ENCODE results near the gene PEX6. TPM values are rescaled to one million over a fixed set of nuclear protein-coding genes. Genes with fewer than 3 reads are reported as not detected.

Gene PEX6
- total and polyA plus RNA-seq, 2 of the 13 experiments (the other 11 are each of a cell fraction or from before 2014, with no cell fraction given) = 5.1 to 6.7 TPM

GRCh38 chr6:42984924-42985475, 6.0 kb upstream of the PEX6 start (continued):
- no peak for TF ChIP-seq HINFP (CRISPR knock-in tag; IDR thresholded peaks at IDR 0.05; ENCODE audit: low read depth)
- TF ChIP-seq ZNF317 (CRISPR knock-in tag; IDR thresholded peaks at IDR 0.05) = no peak
- no peak for TF ChIP-seq ZBTB8A (CRISPR knock-in tag; IDR thresholded peaks at IDR 0.05; ENCODE audit: borderline replicate concordance, low read depth)
- peak; percentile 94 for TF ChIP-seq KDM1A (CRISPR knock-in tag; IDR thresholded peaks at IDR 0.05)
- TF ChIP-seq GTF3A (CRISPR knock-in tag; conservative IDR thresholded peaks at IDR 0.05) = no peak
- 0 out of 2 replicates have a peak, but pooled peaks have one; percentile 11 for TF ChIP-seq THAP9 (CRISPR knock-in tag; IDR thresholded peaks at IDR 0.05; ENCODE audit: borderline replicate concordance)
- TF ChIP-seq ZNF768 (CRISPR knock-in tag; IDR thresholded peaks at IDR 0.05) = peak; percentile 95
- TF ChIP-seq SP1 (IDR thresholded peaks at IDR 0.05) = no peak
- TF ChIP-seq SP1 (CRISPR knock-in tag; IDR thresholded peaks at IDR 0.05) = no peak
- TF ChIP-seq RBAK (CRISPR knock-in tag; IDR thresholded peaks at IDR 0.05) = no peak
- no peak for TF ChIP-seq FOSL2 (CRISPR knock-in tag; IDR thresholded peaks at IDR 0.05)
- TF ChIP-seq ARID3A (IDR thresholded peaks at IDR 0.05; ENCODE audit: low read depth, low read length) = no peak
- peak; percentile 98 for TF ChIP-seq ZMYM3 (CRISPR knock-in tag; IDR thresholded peaks at IDR 0.05)
- TF ChIP-seq HMGXB4 (CRISPR knock-in tag; IDR thresholded peaks at IDR 0.05; ENCODE audit: borderline replicate concordance in 1 of 2, low read depth in 1 of 2) = peak in 1 of 2 experiments; percentile 68; a peak in 2 of 4 replicates
- no peak for TF ChIP-seq DRAP1 (CRISPR knock-in tag; IDR thresholded peaks at IDR 0.05)
- TF ChIP-seq ZNF567 (CRISPR knock-in tag; IDR thresholded peaks at IDR 0.05; ENCODE audit: borderline replicate concordance) = 0 out of 2 replicates have a peak, but pooled peaks have one; percentile 32
- no peak for TF ChIP-seq TOE1 (CRISPR knock-in tag; IDR thresholded peaks at IDR 0.05)
- no peak for TF ChIP-seq ZNF891 (CRISPR knock-in tag; IDR thresholded peaks at IDR 0.05)
- TF ChIP-seq KLF13 (CRISPR knock-in tag; IDR thresholded peaks at IDR 0.05) = no peak
- TF ChIP-seq ZNF629 (CRISPR knock-in tag; conservative IDR thresholded peaks at IDR 0.05) = peak; percentile 94
- TF ChIP-seq ZNF512 (CRISPR knock-in tag; IDR thresholded peaks at IDR 0.05) = no peak

Measured in HepG2 (cell line).